GM18511 (cell line): Measurements from ENCODE around the gene P2RY12.

Source experiments
- ATAC-seq: cut with Tn5 transposase; IDR thresholded peaks from one replicate; pipeline ENCODE4 v1.9.1; 2021; ENCODE audit warnings: mild to moderate bottlenecking, moderate library complexity; ENCODE audit not compliant: unreplicated experiment

The P2RY12 gene

GRCh38 chr3:151309566-151309965, 75.0 kb downstream of the P2RY12 start:
- no peak for ATAC-seq

GRCh38 chr3:151307583-151308488, 76.7 kb downstream of the P2RY12 start:
- ATAC-seq: no peak

GRCh38 chr3:151307131-151307530, 77.4 kb downstream of the P2RY12 start:
- no peak for ATAC-seq

DNA sequence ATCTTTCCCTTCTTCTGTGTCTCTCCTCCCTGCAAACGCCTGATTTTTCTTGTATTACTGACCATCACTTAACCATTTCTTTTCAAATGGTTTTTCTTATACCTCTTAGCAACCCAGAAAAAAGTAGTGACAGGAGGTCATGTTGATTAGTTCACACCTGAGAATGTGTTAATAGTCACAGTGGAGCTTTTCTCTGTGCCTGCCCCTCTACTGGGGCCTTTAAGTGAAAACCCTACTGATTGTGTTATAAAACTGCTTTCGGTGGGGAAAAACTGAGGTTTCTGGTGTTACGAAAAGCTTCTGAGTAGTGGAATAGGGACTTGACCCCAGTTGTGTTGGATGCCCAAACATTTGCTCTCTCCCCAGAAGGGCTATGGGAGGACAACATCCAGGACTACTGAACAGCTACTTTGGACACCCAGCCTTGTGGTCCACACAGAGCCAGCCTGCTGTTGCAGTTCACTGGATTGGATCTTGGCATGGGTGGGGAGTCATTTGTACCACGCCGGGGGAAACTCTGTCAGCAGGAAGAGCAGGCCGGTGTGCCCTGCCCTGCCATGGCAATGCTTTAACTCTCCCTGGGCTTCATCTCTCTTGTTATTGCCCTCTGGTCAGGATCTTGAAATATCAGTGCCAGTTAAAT, 78.3 kb downstream of the P2RY12 start:
- ATAC-seq: no peak

GRCh38 chr3:151305775-151306151, 78.8 kb downstream of the P2RY12 start:
- no peak for ATAC-seq

- ATAC-seq: no peak
These were observed 79.3 kb downstream of the P2RY12 start for GRCh38 chr3:151305060-151305774.

DNA sequence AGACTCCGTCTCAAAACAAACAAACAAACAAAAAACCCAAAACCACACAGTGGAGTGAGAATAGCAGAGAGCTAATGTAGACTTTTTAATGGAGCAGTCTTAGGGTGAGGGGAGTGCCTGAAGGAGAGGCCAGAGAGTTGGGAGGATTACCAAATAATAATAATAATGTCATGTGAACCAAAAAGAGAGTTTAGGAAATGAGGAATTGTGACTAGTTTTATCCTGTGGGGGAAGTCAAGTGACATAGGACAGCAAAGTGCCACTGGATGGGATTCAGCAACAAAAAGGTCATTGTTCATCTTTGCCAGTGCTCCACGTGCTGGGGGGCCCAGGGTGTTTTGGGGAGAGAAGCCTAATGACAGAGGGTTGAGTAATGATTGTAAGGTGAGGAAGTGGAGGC, 80.8 kb downstream of the P2RY12 start:
- no peak for ATAC-seq

DNA sequence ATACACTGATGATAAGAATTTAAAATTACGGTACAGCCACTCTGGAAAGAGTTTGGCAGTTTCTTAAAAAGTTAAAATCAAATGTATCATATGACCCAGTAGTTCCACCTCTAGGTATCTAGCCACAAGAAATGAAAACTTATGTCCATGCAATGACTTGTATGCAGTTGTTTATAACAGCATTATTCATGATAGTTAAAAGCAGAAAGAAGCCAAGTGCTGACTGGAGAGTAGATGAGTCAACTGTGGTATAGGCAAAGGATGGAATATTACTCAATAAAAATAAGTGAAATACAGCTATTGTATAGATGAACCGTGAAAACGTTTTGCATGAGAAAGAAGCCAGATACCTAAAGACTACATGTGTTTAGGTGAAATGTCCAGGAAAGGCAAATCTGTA, 82.8 kb downstream of the P2RY12 start:
- no peak for ATAC-seq

DNA sequence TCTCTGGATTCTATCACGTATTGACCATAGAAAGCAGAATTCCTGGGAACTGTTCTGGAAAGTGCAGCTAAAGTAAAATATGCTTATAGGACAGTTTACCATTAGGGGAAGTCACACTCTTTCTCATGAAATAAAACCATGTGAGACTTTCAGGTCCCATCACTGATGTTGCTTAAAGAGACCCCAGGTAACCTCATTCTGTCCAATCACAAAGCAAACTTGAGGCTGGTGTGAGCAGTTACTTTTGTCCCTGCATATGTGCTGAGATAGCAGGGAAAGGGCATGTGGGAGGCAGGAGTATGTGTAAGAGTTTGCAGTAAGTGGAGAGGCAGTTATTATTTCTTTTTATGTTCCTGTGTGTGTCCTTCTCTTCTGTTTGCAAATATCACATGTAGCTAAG, 84.0 kb downstream of the P2RY12 start:
- no peak for ATAC-seq

DNA sequence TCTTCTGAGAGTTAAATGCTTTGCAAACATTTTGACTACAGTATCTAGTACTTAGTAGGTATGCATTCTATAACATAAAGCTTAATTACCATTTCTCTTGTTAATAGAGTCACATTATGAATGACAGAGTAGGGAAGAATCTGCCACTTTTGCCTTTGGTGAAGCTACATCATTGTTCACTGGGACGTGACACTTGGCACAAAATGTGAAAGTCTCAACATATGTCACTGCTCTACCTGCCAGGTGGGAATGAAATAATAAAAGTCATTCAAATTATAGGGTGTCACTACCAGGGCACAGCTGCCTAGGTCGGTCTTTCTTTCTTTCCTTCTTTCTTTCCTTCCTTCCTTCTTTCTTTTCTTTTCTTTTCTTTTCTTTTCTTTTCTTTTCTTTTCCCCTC, 85.5 kb downstream of the P2RY12 start:
- no peak for ATAC-seq

GRCh38 chr3:151297429-151297828, 87.1 kb downstream of the P2RY12 start:
- ATAC-seq: no peak

DNA sequence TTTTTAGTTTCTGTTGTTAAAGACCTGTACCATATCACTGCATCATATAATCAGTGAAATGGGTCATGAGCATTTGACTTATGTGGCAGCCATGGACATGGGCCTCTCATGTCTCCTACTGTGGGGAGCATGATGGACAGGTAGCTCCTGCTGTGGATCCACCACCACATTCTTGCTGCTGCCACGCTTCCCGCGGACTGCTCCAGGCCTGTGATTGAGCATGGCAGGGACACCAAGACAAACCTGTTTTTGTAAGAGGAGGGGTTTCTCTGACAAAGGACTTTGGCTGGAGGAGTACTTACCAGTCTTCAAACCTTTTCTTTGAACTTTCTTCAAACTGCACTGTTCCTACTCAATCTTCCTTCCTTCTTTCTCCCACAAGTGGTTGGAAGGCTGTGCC, 88.3 kb downstream of the P2RY12 start:
- no peak for ATAC-seq

DNA sequence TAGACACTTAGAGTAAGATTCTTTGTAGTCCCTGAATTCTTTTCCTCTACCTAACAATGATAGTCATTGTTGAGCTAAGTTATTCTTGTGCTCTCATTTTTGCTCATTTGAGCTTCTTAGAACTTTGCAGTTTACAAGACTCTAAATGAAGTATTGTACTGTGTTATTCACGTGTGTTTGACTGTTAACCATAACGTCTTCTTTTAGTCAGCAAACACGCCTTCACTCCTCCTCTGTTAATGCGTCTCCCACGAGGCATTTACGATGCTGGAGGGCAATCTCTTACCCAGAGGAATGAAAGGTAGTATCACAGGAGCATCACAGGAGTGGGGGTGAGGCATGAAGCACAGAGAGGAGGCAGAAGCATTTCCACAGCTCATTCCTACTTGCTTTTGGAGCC, 91.4 kb downstream of the P2RY12 start:
- ATAC-seq: no peak

- ATAC-seq: no peak
These were observed 93.9 kb downstream of the P2RY12 start for GRCh38 chr3:151290673-151291072.

DNA sequence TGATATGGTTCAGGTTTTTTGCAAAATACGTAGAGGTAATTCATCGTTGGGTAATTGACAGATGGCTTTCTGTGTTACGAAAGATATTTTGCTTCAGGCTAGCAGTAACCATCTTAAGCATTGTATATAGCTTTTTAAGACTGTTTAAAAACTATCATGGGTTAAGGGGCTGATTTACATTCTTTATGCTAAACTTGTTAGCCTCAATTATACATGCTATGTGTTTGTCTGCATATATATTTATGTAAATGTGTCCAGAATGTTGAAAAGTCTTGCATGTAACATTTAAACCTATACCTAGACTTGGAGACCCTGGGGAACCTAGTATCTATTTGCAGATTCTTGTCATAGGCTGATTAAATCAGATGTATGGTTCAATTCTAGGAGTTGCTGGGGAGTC, 95.1 kb downstream of the P2RY12 start:
- ATAC-seq: no peak
